ENCODE measurements around the gene CUL3. TPM values are rescaled to one million over a fixed set of nuclear protein-coding genes. Genes with fewer than 3 reads are reported as not detected.

The CUL3 gene
- total RNA-seq, 1 experiment from 2014 or later: 95.7 TPM

DNA sequence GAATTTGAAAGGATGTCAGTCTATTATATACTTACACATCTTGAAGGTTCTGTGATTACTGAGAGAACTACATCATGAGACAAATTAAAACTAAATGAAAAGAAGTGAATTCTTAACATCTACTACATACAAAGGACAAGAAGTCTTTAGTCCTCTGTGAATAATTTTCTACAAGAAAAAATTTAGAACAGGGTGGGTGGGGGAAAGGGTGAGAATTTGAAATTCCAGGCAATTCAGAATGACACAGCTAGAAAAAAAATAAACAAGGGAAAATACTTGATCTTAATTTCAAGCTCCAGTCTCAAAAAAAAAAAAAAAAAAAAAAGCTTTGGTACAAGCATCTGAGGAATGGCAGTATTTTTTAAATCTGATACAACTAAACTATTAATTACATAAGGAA is 15.5 kb downstream of the CUL3 start:
- Histone ChIP-seq H3K9me3 (ENCODE audit: control insufficient read depth in 1 of 2, insufficient read depth in 1 of 2, low read depth in 1 of 2, low read length in 2 of 2) (0 out of 4 replicates have a peak, but pooled peaks cover 0 to 3% of the 10 kb centered on the region in 2 experiments), H3K9me2 (ENCODE audit: insufficient read depth) (no peaks in the 10 kb centered on the region), H3K4me2 (ENCODE audit: low read length) (no peak overlapping the region), H3K27me3 (ENCODE audit: insufficient read depth, low read length) (no peaks in the 10 kb centered on the region), H4K20me1 (ENCODE audit: insufficient read depth) (peaks cover 60% of the 10 kb centered on the region), H2AFZ (ENCODE audit: low read depth, low read length, poor library complexity, severe bottlenecking) (no peak overlapping the region), H3K4me3 (replicated peaks in 1 of 2; ENCODE audit: low read depth in 1 of 2, low read length in 2 of 2) (no peak overlapping the region), H3K27ac (ENCODE audit: low read depth, low read length) (no peak overlapping the region), H3K9ac (ENCODE audit: low read length) (no peak overlapping the region), H3K36me3 (ENCODE audit: control insufficient read depth in 1 of 2, insufficient read depth in 2 of 2, low read length in 2 of 2) (no peaks in the 10 kb centered on the region; a peak in 1 of 4 replicates), H3K79me2 (ENCODE audit: insufficient read depth, low read length) (peaks cover 100% of the 10 kb centered on the region), H3K4me1 (ENCODE audit: control insufficient read depth in 1 of 2, insufficient read depth in 2 of 2, low read length in 2 of 2) (no peaks in the 10 kb centered on the region)
- BruUV-seq (replicated peaks): no TSS peak
- RAD21 ChIA-PET (ENCODE audit: low non-redundant PET in 1 of 2, low total read pairs in 2 of 2, uncharacterized antibody in 2 of 2, unreplicated experiment in 2 of 2): no interaction called here
- intact Hi-C loops (cut with micrococcal nuclease): no loop called here
- POLR2A ChIA-PET: no interaction called here
- ATAC-seq: no peak
- no peak for DNase-seq (ENCODE audit: low read depth, low spot score)
- TF ChIP-seq SRF (IDR thresholded peaks at IDR 0.05; ENCODE audit: low read depth) (no peak), CBX3 (IDR thresholded peaks at IDR 0.05; ENCODE audit: low read depth) (no peak), YY1 (IDR thresholded peaks at IDR 0.05; ENCODE audit: extremely low read depth, insufficient replicate concordance, low read depth, low read length) (no peak), JUND (IDR thresholded peaks at IDR 0.05) (no peak), POLR2AphosphoS5 (IDR thresholded peaks at IDR 0.05; ENCODE audit: low read depth, low read length) (no peak), ZNF274 (IDR thresholded peaks at IDR 0.05; ENCODE audit: low read depth, low read length) (no peak), EGR1 (IDR thresholded peaks at IDR 0.05; ENCODE audit: low read depth) (no peak), RAD21 (IDR thresholded peaks at IDR 0.05; ENCODE audit: low read depth) (no peak), ZFX (IDR thresholded peaks at IDR 0.05) (no peak), ELF1 (IDR thresholded peaks at IDR 0.05; ENCODE audit: borderline replicate concordance, low read depth) (no peak), FOSL1 (IDR thresholded peaks at IDR 0.05; ENCODE audit: low read depth) (no peak), SIN3A (IDR thresholded peaks at IDR 0.05; ENCODE audit: low read depth) (no peak), SP1 (IDR thresholded peaks at IDR 0.05; ENCODE audit: low read depth) (no peak)
- TF ChIP-seq, protein P1, sequence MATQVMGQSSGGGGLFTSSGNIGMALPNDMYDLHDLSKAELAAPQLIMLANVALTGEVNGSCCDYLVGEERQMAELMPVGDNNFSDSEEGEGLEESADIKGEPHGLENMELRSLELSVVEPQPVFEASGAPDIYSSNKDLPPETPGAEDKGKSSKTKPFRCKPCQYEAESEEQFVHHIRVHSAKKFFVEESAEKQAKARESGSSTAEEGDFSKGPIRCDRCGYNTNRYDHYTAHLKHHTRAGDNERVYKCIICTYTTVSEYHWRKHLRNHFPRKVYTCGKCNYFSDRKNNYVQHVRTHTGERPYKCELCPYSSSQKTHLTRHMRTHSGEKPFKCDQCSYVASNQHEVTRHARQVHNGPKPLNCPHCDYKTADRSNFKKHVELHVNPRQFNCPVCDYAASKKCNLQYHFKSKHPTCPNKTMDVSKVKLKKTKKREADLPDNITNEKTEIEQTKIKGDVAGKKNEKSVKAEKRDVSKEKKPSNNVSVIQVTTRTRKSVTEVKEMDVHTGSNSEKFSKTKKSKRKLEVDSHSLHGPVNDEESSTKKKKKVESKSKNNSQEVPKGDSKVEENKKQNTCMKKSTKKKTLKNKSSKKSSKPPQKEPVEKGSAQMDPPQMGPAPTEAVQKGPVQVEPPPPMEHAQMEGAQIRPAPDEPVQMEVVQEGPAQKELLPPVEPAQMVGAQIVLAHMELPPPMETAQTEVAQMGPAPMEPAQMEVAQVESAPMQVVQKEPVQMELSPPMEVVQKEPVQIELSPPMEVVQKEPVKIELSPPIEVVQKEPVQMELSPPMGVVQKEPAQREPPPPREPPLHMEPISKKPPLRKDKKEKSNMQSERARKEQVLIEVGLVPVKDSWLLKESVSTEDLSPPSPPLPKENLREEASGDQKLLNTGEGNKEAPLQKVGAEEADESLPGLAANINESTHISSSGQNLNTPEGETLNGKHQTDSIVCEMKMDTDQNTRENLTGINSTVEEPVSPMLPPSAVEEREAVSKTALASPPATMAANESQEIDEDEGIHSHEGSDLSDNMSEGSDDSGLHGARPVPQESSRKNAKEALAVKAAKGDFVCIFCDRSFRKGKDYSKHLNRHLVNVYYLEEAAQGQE (IDR thresholded peaks at IDR 0.05; ENCODE audit: low read depth): no peak
- TF ChIP-seq, protein P2, sequence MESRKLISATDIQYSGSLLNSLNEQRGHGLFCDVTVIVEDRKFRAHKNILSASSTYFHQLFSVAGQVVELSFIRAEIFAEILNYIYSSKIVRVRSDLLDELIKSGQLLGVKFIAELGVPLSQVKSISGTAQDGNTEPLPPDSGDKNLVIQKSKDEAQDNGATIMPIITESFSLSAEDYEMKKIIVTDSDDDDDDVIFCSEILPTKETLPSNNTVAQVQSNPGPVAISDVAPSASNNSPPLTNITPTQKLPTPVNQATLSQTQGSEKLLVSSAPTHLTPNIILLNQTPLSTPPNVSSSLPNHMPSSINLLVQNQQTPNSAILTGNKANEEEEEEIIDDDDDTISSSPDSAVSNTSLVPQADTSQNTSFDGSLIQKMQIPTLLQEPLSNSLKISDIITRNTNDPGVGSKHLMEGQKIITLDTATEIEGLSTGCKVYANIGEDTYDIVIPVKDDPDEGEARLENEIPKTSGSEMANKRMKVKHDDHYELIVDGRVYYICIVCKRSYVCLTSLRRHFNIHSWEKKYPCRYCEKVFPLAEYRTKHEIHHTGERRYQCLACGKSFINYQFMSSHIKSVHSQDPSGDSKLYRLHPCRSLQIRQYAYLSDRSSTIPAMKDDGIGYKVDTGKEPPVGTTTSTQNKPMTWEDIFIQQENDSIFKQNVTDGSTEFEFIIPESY (IDR thresholded peaks at IDR 0.05; ENCODE audit: extremely low read depth, insufficient replicate concordance, low read length): no peak
- CTCF ChIA-PET: interaction anchor here (0.7 kb wide), 1 partner anchor 1025 kb away, joined by 3 read pairs; no protein-coding TSS in a partner anchor
